Subcutaneous abdominal adipose tissue (tissue), 5 donors: ENCODE results near the gene SIKE1.
"Not testable (repeated sequence)": the region's sequence is repeated elsewhere in the genome, so short reads cannot be mapped to it uniquely, and the experiment has no call there.

Experiments
- H3K27ac ChIP-seq: one replicate; pipeline ENCODE4 v1.7.0; 2013; ENCODE audit warnings: low read depth, mild to moderate bottlenecking, inconsistent platforms, low read length, moderate library complexity
- H3K27me3 ChIP-seq, 5 donors: one replicate each; pipeline ENCODE4 v1.7.0; 2013; ENCODE audit warnings: low read length in 5 of 5, inconsistent platforms in 1 of 5; ENCODE audit not compliant: control insufficient read depth in 5 of 5, insufficient read depth in 4 of 5
- H3K36me3 ChIP-seq, 5 donors: one replicate each; pipeline ENCODE4 v1.7.0; 2013; ENCODE audit warnings: low read length in 5 of 5; ENCODE audit not compliant: control insufficient read depth in 5 of 5, insufficient read depth in 5 of 5
- H3K4me1 ChIP-seq, 5 donors: one replicate each; pipeline ENCODE4 v1.7.0; 2013; ENCODE audit warnings: low read length in 5 of 5, mild to moderate bottlenecking in 3 of 5, moderate library complexity in 1 of 5; ENCODE audit not compliant: control insufficient read depth in 5 of 5, insufficient read depth in 5 of 5
- H3K4me3 ChIP-seq, 5 donors: one replicate each; pipeline ENCODE4 v1.7.0; 2013; ENCODE audit warnings: low read length in 5 of 5, low read depth in 1 of 5
- H3K9ac ChIP-seq, 5 donors: one replicate each; pipeline ENCODE4 v1.7.0; 2013; ENCODE audit warnings: low read length in 5 of 5, mild to moderate bottlenecking in 4 of 5, moderate library complexity in 3 of 5
- H3K9me3 ChIP-seq, 5 donors: one replicate each; pipeline ENCODE4 v1.7.0; 2013; ENCODE audit warnings: low read length in 5 of 5; ENCODE audit not compliant: control insufficient read depth in 5 of 5
- donor health status: healthy.
- donor health status: healthy.
- donor health status: healthy.
- donor health status: healthy.
- donor health status: healthy.

The SIKE1 gene

DNA sequence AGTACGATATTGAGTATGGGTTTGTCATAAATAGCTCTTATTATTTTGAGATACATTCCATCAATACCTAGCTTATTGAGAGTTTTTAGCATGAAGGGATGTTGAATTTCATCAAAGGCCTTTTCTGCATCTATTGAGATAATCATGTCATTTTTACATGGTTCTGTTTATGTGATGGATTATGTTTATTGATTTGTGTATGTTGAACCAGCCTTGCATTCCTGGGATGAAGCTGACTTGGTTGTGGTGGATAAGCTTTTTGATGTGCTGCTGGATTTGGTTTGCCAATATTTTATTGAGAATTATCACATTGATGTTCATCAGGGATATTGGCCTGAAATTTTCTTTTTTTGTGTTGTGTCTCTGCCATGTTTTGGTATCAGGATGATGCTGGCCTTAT is 6.0 kb upstream of the SIKE1 start:
- H3K9ac ChIP-seq, H3K27me3 ChIP-seq, H3K4me3 ChIP-seq, H3K27ac ChIP-seq, H3K4me1 ChIP-seq, H3K36me3 ChIP-seq, H3K9me3 ChIP-seq: not testable (repeated sequence)

DNA sequence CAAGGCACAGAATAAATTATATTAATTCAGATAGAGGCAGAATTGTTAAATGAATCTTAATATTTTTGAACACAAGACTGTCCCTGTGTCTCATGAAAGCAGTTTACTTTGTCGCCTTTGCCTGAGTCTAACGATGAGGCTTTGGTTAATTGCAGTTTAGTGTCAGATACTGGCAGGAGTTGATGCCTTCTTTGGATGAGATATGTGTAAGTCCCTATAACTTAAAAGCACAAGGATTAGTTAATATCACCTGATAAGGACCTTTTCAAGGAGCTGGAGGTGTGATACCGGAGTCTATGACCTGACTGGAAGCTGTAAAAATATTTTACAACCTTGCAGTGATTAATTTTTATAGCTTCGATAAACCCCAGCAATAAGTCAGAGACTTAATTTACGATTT is 2.0 kb upstream of the SIKE1 start:
- Histone ChIP-seq H3K9me3 (no peaks in the 10 kb centered on the region), H3K36me3 (peaks cover 2 to 13% (median 7%) of the 10 kb centered on the region in 5 donors), H3K27me3 (no peaks in the 10 kb centered on the region), H3K4me1 (peaks cover 0 to 21% (median 13%) of the 10 kb centered on the region in 5 donors), H3K9ac (no peak overlapping the region), H3K27ac (no peak overlapping the region), H3K4me3 (no peak overlapping the region)

DNA sequence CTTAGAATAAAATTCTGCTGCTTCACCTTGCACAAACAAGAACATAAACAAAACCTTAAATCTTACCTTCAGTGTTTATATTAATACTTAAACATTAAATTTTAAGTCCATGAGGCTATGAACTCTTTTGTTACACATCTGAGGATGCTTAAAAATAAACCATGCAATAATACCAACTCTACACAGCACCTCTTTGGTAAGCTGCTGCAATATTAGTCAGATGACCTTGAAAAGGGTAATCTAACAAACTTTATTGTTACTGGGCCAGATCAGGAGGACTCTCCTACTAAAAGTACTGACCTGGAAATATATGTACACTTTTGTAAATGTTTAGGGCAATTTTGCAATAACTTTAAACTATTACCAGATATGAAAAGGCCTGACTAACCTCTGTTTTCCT is 763 bp downstream of the SIKE1 start:
- H3K9me3 ChIP-seq = no peaks in the 10 kb centered on the region
- peak overlapping the region; percentile 78 to 94 (median 90) for H3K9ac ChIP-seq

DNA sequence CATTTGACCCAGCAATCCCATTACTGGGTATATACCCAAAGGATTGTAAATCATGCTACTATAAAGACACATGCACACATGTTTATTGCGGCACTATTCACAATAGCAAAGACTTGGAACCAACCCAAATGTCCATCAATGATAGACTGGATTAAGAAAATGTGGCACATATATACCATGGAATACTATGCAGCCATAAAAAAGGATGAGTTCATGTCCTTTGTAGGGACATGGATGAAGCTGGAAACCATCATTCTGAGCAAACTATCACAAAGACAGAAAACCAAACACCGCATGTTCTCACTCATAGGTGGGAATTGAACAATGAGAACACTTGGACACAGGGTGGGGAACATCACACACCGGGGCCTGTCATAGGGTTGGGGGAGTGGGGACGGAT is 3.8 kb downstream of the SIKE1 start:
- not testable (repeated sequence) for H3K27ac ChIP-seq, H3K9ac ChIP-seq, H3K4me3 ChIP-seq, H3K9me3 ChIP-seq, H3K27me3 ChIP-seq
- H3K4me1 ChIP-seq = peaks cover 0 to 21% (median 13%) of the 10 kb centered on the region in 5 donors
- H3K36me3 ChIP-seq = peaks cover 23 to 51% (median 39%) of the 10 kb centered on the region in 5 donors

More for the DNA sequence above, 763 bp downstream of the SIKE1 start:
- peaks cover 0 to 21% (median 13%) of the 10 kb centered on the region in 5 donors for H3K4me1 ChIP-seq
- H3K27ac ChIP-seq = peak overlapping the region; percentile 97
- H3K27me3 ChIP-seq = no peaks in the 10 kb centered on the region
- peak overlapping the region; percentile 79 to 99 (median 95) for H3K4me3 ChIP-seq
- H3K36me3 ChIP-seq = peaks cover 14 to 28% (median 19%) of the 10 kb centered on the region in 5 donors

DNA sequence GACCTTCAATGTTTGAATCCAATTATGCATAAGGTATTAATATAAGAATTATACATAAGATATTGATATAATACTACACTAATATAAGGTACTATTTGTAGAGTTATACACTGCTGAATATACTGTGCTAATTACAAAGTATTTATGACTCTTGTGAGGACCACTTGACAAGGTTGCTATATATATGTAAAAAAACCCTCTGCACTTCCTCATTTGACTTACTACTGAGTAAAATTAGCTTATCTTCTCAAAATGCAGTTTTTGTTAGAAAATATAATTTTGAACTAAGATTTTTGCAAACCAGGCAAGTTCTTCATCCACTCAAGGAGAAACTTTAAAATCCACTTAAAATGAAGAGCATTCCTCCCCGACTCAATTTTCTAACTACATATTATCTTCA is 8.5 kb downstream of the SIKE1 start:
- no peak overlapping the region for H3K4me3 ChIP-seq
- no peaks in the 10 kb centered on the region for H3K27me3 ChIP-seq
- H3K9me3 ChIP-seq = no peaks in the 10 kb centered on the region
- H3K9ac ChIP-seq = no peak overlapping the region
- H3K4me1 ChIP-seq = no peaks in the 10 kb centered on the region
- H3K27ac ChIP-seq = no peak overlapping the region
- peaks cover 25 to 61% (median 46%) of the 10 kb centered on the region in 5 donors for H3K36me3 ChIP-seq

DNA sequence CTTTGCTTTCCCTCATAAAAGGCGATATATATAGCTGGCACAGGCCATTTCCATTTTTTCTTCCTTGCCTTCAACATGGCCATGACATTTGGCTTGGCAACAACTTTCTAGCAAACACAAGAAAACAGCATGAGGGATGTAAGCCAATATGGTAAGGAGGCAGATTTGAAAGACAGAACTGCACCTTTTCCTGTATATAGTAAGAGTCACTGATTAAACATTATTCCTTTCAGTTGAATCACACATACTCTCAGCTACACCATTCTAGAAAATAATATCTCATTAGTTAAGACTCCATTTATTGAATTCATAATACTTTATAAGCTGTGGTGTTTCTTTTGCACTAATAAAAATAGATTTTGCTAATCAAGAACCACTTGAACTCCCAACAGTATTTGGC is 9.5 kb downstream of the SIKE1 start:
- Histone ChIP-seq H3K27ac (no peak overlapping the region), H3K4me1 (no peaks in the 10 kb centered on the region), H3K27me3 (no peaks in the 10 kb centered on the region), H3K36me3 (peaks cover 25 to 58% (median 41%) of the 10 kb centered on the region in 5 donors), H3K9me3 (no peaks in the 10 kb centered on the region), H3K9ac (no peak overlapping the region), H3K4me3 (no peak overlapping the region)

DNA sequence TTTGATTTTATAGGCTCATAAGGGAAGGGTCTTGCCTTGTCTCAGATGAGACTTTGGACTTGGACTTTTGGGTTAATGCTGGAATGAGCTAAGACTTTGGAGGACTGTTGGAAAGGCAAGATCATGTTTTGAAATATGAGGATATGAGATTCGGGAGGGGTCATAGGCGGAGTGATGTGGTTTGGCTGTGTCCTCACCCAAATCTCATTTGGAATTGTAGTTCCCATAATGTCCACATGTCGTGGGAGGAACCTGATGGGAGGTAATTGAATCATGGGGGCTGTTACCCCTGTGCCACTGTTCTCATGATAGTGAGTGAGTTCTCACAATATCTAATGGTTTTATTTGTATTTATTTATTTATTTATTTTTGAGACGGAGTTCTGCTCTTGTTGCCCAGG is 15.8 kb downstream of the SIKE1 start:
- Histone ChIP-seq H3K4me3 (no peak overlapping the region), H3K27me3 (no peaks in the 10 kb centered on the region), H3K9ac (no peak overlapping the region), H3K27ac (no peak overlapping the region), H3K9me3 (no peaks in the 10 kb centered on the region), H3K36me3 (peaks cover 0 to 8% (median 5%) of the 10 kb centered on the region in 5 donors), H3K4me1 (no peaks in the 10 kb centered on the region)

DNA sequence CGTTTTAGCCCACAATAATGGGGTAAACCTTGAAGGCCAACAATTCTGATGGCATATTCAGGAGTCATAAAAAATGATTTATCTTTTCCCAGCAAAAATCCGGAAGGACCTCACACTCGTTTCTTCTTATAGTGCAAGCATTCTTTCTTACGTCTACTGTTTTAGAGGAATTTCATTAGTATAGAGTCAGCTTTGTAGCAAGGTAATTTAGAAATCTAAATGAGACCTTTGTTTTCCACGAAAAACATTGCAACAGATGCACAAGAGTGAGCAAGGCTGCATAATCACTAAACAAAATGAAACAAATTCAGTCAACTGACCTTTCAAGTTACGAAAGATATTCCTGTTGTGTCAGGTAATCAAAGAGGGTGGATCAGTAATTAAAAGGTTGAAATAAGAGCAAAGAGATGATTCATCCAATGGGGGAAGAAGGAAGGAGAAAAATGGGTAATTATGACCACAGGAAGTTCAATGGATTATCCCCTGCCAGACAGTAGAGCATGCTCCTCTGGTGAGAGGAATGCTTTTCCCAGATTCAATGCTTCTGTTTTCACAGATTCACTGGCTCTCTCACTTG is 22.1 kb downstream of the SIKE1 start:
- H3K36me3 ChIP-seq = no peaks in the 10 kb centered on the region
- peak overlapping the region; percentile 97 to 100 (median 100) for H3K4me3 ChIP-seq
- no peaks in the 10 kb centered on the region for H3K9me3 ChIP-seq
- H3K9ac ChIP-seq = peak overlapping the region; percentile 97 to 100 (median 100)
- peak overlapping the region; percentile 100 for H3K27ac ChIP-seq
- no peaks in the 10 kb centered on the region for H3K27me3 ChIP-seq
- H3K4me1 ChIP-seq = peaks cover 10 to 47% (median 44%) of the 10 kb centered on the region in 5 donors

DNA sequence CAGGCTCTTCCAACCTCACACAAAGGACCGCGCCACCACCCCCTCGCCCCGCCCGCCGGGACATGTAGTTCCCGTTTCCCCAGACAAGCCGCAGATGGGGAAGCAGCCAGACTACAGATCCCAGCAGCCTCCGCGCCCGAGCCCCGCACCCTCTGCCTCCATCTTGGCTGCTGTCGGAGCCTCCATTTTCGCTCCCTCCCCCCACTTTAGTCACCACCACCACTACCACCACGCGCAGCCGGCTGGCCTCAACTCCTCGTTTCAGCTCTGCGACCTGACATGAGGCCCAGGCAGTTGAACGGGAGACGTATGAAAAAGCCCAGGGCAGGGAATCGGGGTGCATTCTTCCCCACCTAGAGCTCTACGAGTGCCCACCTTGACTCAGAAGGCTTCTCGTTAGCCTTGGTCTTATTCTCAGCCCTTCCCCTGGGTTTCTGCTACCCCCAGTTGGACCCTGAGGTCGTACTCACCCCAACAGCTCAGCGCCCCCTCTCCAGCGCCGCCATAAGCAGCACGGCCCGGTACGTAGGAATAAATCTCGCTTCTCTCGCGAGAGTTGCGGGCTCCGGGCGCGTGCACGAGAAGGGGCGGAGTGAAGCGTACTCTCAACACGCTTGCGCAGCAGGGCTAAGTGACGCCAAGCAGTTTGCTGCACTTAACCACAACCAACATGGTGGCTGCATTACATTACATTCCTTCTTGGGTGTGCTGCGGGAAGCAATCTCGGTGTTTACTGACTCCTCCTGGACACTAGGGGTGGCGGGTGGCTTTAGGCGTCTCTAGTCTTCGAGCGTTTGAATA is 22.8 kb downstream of the SIKE1 start, which contains the start of gene CSDE1:
CSDE1 (minus strand) TSS at position 530 of the 801 bp plus-strand sequence. CDS start 18,094 bp downstream, outside the sequence.
- H3K36me3 ChIP-seq = no peaks in the 10 kb centered on the region
- peaks cover 10 to 54% (median 50%) of the 10 kb centered on the region in 5 donors for H3K4me1 ChIP-seq
- peak within 1 kb of the TSS; percentile 100 for H3K27ac ChIP-seq
- no peaks in the 10 kb centered on the region for H3K9me3 ChIP-seq
- no peaks in the 10 kb centered on the region for H3K27me3 ChIP-seq
- H3K4me3 ChIP-seq = peak within 1 kb of the TSS; percentile 97 to 100 (median 100)
- peak within 1 kb of the TSS; percentile 97 to 100 (median 100) for H3K9ac ChIP-seq

DNA sequence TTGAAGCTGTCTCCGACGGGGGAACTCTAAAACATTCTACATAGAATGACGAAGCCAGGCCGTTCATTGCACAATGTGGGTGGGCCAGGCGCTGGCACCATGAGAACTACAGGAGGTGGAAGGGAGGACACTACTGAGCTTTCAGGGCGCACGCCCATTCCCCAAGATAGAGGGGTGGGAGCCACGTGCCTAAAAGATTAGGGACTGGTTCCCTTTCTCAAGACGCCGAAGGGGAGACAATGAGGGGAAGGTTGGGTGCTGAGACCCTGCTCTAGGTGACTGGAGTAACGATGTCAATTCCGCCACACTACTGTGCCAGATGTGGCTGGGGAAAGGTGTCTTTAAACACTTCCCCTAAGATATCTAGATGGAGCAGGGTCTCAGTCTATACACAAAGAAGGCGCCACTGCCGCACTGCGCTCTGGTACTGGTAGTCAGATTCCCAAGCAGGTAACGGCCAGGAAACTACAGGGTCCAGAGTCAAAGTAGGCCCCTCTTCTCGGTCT is 23.5 kb downstream of the SIKE1 start:
- peak overlapping the region; percentile 42 to 100 (median 100) for H3K9ac ChIP-seq
- peak overlapping the region; percentile 100 for H3K27ac ChIP-seq
- no peaks in the 10 kb centered on the region for H3K27me3 ChIP-seq
- no peaks in the 10 kb centered on the region for H3K9me3 ChIP-seq
- peak overlapping the region; percentile 97 to 100 (median 100) for H3K4me3 ChIP-seq
- peaks cover 10 to 60% (median 56%) of the 10 kb centered on the region in 5 donors for H3K4me1 ChIP-seq
- no peaks in the 10 kb centered on the region for H3K36me3 ChIP-seq
